KMS-11 (cell line): ENCODE measurements around the gene DNM1L.

Source experiments
- H2AFZ ChIP-seq: fragments of 200-600 bp; sonication (generic); 2 replicates; pipeline ENCODE4 v1.6.1; 2016; ENCODE audit warnings: antibody characterized with exemption, mixed run types, low read depth
- H3K27ac ChIP-seq: fragments of 200-600 bp; sonication (generic); 2 replicates; pipeline ENCODE4 v1.6.1; 2016; ENCODE audit warnings: mild to moderate bottlenecking, mixed run types
- H3K27me3 ChIP-seq: fragments of 200-600 bp; sonication (generic); 2 replicates; pipeline ENCODE4 v1.6.1; 2017; ENCODE audit warnings: mild to moderate bottlenecking, low read depth, mixed run types, moderate library complexity; ENCODE audit not compliant: insufficient read depth
- H3K36me3 ChIP-seq: fragments of 200-600 bp; sonication (generic); 2 replicates; pipeline ENCODE4 v1.6.1; 2017; ENCODE audit warnings: mild to moderate bottlenecking, mixed run types; ENCODE audit not compliant: insufficient read depth
- H3K4me1 ChIP-seq: fragments of 200-600 bp; sonication (generic); 2 replicates; pipeline ENCODE4 v1.6.1; 2016; ENCODE audit warnings: mild to moderate bottlenecking, low read depth, mixed run types; ENCODE audit not compliant: poor library complexity, severe bottlenecking
- H3K4me2 ChIP-seq: fragments of 200-600 bp; sonication (generic); 2 replicates; pipeline ENCODE4 v1.7.0; 2016; ENCODE audit warnings: mild to moderate bottlenecking, mixed run types
- H3K4me3 ChIP-seq: fragments of 200-600 bp; sonication (generic); IDR thresholded peaks from 2 replicates; pipeline ENCODE4 v1.6.1; 2017; ENCODE audit warnings: low read depth, low read length, mixed read lengths; ENCODE audit not compliant: insufficient read depth
- H3K79me2 ChIP-seq: fragments of 200-600 bp; sonication (generic); 2 replicates; pipeline ENCODE4 v1.6.1; 2016; ENCODE audit warnings: low read depth, mixed run types; ENCODE audit not compliant: insufficient read depth
- H3K9ac ChIP-seq: fragments of 200-600 bp; sonication (generic); 2 replicates; pipeline ENCODE4 v1.6.1; 2016; ENCODE audit warnings: mild to moderate bottlenecking, mixed run types
- H4K20me1 ChIP-seq: fragments of 200-600 bp; sonication (generic); 2 replicates; pipeline ENCODE4 v1.6.1; 2016; ENCODE audit warnings: mild to moderate bottlenecking, mixed run types; ENCODE audit not compliant: insufficient read depth
- CTCF ChIP-seq: fragments of 200-600 bp; sonication (generic); conservative IDR thresholded peaks from 2 replicates; pipeline ENCODE4 v1.6.1; 2017; ENCODE audit warnings: low read depth, mild to moderate bottlenecking, antibody characterized with exemption, low read length, moderate library complexity, mixed read lengths

The DNM1L gene

GRCh38 chr12:32754111-32754510, 75.0 kb downstream of the DNM1L start:
- H2AFZ ChIP-seq = no peak overlapping the region
- no peaks in the 10 kb centered on the region for H3K27me3 ChIP-seq
- peak overlapping the region; percentile 97 for H3K4me2 ChIP-seq
- 0 out of 2 replicates have a peak overlapping the region, but pooled peaks have one; percentile 96 for H3K9ac ChIP-seq
- no peak overlapping the region; the same call in 1 of the 2 replicates for H3K27ac ChIP-seq
- no peaks in the 10 kb centered on the region; the same call in 1 of the 2 replicates for H3K36me3 ChIP-seq
- H3K4me3 ChIP-seq = no peak overlapping the region
- H4K20me1 ChIP-seq = no peaks in the 10 kb centered on the region
- peaks cover 16% of the 10 kb centered on the region; the same call in 1 of the 2 replicates for H3K79me2 ChIP-seq
- no peak for TF ChIP-seq CTCF
- H3K4me1 ChIP-seq = peaks cover 22% of the 10 kb centered on the region

GRCh38 chr12:32755051-32755653, 76.1 kb downstream of the DNM1L start:
- peak overlapping the region; percentile 96 for H3K9ac ChIP-seq
- H3K27me3 ChIP-seq = no peaks in the 10 kb centered on the region
- H3K36me3 ChIP-seq = no peaks in the 10 kb centered on the region; the same call in 1 of the 2 replicates
- peak overlapping the region; percentile 94 for H3K27ac ChIP-seq
- peak overlapping the region; percentile 97 for H3K4me2 ChIP-seq
- H2AFZ ChIP-seq = peak overlapping the region; percentile 100
- H3K79me2 ChIP-seq = peaks cover 16% of the 10 kb centered on the region; the same call in 1 of the 2 replicates
- peaks cover 22% of the 10 kb centered on the region for H3K4me1 ChIP-seq
- no peaks in the 10 kb centered on the region for H4K20me1 ChIP-seq
- peak overlapping the region; percentile 77 for H3K4me3 ChIP-seq
- TF ChIP-seq CTCF = peak; percentile 85

GRCh38 chr12:32755654-32756475, 76.8 kb downstream of the DNM1L start, which contains the start of gene YARS2:
Gene YARS2 (minus strand): TSS chr12:32755897. CDS start chr12:32755874, 23 bp downstream.
- peak within 1 kb of the TSS; percentile 94 for H3K27ac ChIP-seq
- H3K4me2 ChIP-seq = peak within 1 kb of the TSS; percentile 97
- H3K36me3 ChIP-seq = no peaks in the 10 kb centered on the region; the same call in 1 of the 2 replicates
- peak; percentile 99 for TF ChIP-seq CTCF
- no peaks in the 10 kb centered on the region for H4K20me1 ChIP-seq
- peaks cover 22% of the 10 kb centered on the region for H3K4me1 ChIP-seq
- H3K79me2 ChIP-seq = peaks cover 16% of the 10 kb centered on the region; the same call in 1 of the 2 replicates
- peak within 1 kb of the TSS; percentile 77 for H3K4me3 ChIP-seq
- H3K9ac ChIP-seq = peak within 1 kb of the TSS; percentile 96
- H2AFZ ChIP-seq = peak within 1 kb of the TSS; percentile 100
- H3K27me3 ChIP-seq = no peaks in the 10 kb centered on the region

- TF ChIP-seq CTCF = peak; percentile 43; the same call in 1 of the 2 replicates
- no peaks in the 10 kb centered on the region for H4K20me1 ChIP-seq
- peaks cover 16% of the 10 kb centered on the region; the same call in 1 of the 2 replicates for H3K79me2 ChIP-seq
- peak overlapping the region; percentile 100 for H2AFZ ChIP-seq
- peak overlapping the region; percentile 96; the same call in 1 of the 2 replicates for H3K9ac ChIP-seq
- peak overlapping the region; percentile 94; the same call in 1 of the 2 replicates for H3K27ac ChIP-seq
- H3K36me3 ChIP-seq = no peaks in the 10 kb centered on the region; the same call in 1 of the 2 replicates
- H3K4me1 ChIP-seq = peaks cover 22% of the 10 kb centered on the region
- no peaks in the 10 kb centered on the region for H3K27me3 ChIP-seq
- H3K4me3 ChIP-seq = no peak overlapping the region
- peak overlapping the region; percentile 59 for H3K4me2 ChIP-seq
Measured at GRCh38 chr12:32756476-32757066, 77.5 kb downstream of the DNM1L start.
